ENCODE results near the gene PRKAR1B. TPM values are rescaled to one million over a fixed set of nuclear protein-coding genes. Genes with fewer than 3 reads are reported as not detected.

Gene PRKAR1B
- total RNA-seq, 1 experiment from 2014 or later = 43.3 TPM

- Mint-ChIP-seq H3K9me3 (peaks cover 53 to 55% of the 10 kb centered on the region in 2 experiments), H3K27me3 (ENCODE audit: low read depth) (peaks cover 1% of the 10 kb centered on the region; the same call in 1 of the 2 replicates)
- peaks cover 21% of the 10 kb centered on the region; the same call in 1 of the 2 replicates for H3K79me2 ChIP-seq (ENCODE audit: insufficient read depth, low read length)
Measured at GRCh38 chr7:723541-723940, 3.5 kb downstream of the PRKAR1B start.

More at GRCh38 chr7:723541-723940, 3.5 kb downstream of the PRKAR1B start:
- no peak overlapping the region for H2BK120ac ChIP-seq (ENCODE audit: low read depth, low read length, poor library complexity, severe bottlenecking)
- H3T11ph ChIP-seq (ENCODE audit: low read length) = no peak overlapping the region
- H2AFZ ChIP-seq (ENCODE audit: low read length) = no peak overlapping the region
- peaks cover 9% of the 10 kb centered on the region for H3K23me2 ChIP-seq (ENCODE audit: insufficient read length, low read depth, low read length, poor library complexity, severe bottlenecking)
- no peak overlapping the region for H4K8ac ChIP-seq (replicated peaks; ENCODE audit: insufficient read length, low read depth, low read length)
- H3K4me1 ChIP-seq (ENCODE audit: insufficient read depth, low read length) = no peaks in the 10 kb centered on the region; the same call in 1 of the 2 replicates
- no peak overlapping the region for H3K4me2 ChIP-seq (ENCODE audit: insufficient read depth, insufficient read length, low read length)
- H2BK12ac ChIP-seq (ENCODE audit: insufficient read length, low read depth, low read length) = no peak overlapping the region
- no CpG with 5 or more reads among the region's 9 CpGs for WGBS (ENCODE audit: extremely low coverage, insufficient read length, low lambda C conversion rate)
- no peaks in the 10 kb centered on the region for H3K27me3 ChIP-seq (ENCODE audit: insufficient read depth, low read length)
- H2BK20ac ChIP-seq (ENCODE audit: low read depth, low read length, poor library complexity, severe bottlenecking) = no peak overlapping the region
- no peak overlapping the region for H2BK15ac ChIP-seq (ENCODE audit: low read depth, low read length)
- no peaks in the 10 kb centered on the region for H4K20me1 ChIP-seq (ENCODE audit: control insufficient read depth, insufficient read depth, insufficient read length)
- H3K27ac Mint-ChIP-seq = no peak overlapping the region
- peaks cover 60 to 74% (median 62%) of the 10 kb centered on the region in 3 experiments for H3K36me3 Mint-ChIP-seq (ENCODE audit: insufficient read depth in 1 of 3, low read depth in 3 of 3)
- H3K18ac ChIP-seq (ENCODE audit: insufficient read length, low read depth, low read length) = no peak overlapping the region
- peaks cover 14 to 17% of the 10 kb centered on the region in 2 experiments for H3K4me1 Mint-ChIP-seq
- no peak overlapping the region for H3K9ac ChIP-seq (ENCODE audit: extremely low read depth, insufficient read length, low read length)
- H4K91ac ChIP-seq (ENCODE audit: insufficient read length, low read depth, low read length) = no peak overlapping the region
- H2BK5ac ChIP-seq (ENCODE audit: insufficient read length, low read length) = no peak overlapping the region
- no peak overlapping the region for H3K14ac ChIP-seq (ENCODE audit: insufficient read depth, low read length)
- no peak for DNase-seq
- no peaks in the 10 kb centered on the region for H3K9me3 ChIP-seq (ENCODE audit: control insufficient read depth, low read depth, low read length)
- no peak overlapping the region for H3K4ac ChIP-seq (ENCODE audit: low read depth, low read length)
- TF ChIP-seq, protein P1, sequence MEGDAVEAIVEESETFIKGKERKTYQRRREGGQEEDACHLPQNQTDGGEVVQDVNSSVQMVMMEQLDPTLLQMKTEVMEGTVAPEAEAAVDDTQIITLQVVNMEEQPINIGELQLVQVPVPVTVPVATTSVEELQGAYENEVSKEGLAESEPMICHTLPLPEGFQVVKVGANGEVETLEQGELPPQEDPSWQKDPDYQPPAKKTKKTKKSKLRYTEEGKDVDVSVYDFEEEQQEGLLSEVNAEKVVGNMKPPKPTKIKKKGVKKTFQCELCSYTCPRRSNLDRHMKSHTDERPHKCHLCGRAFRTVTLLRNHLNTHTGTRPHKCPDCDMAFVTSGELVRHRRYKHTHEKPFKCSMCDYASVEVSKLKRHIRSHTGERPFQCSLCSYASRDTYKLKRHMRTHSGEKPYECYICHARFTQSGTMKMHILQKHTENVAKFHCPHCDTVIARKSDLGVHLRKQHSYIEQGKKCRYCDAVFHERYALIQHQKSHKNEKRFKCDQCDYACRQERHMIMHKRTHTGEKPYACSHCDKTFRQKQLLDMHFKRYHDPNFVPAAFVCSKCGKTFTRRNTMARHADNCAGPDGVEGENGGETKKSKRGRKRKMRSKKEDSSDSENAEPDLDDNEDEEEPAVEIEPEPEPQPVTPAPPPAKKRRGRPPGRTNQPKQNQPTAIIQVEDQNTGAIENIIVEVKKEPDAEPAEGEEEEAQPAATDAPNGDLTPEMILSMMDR (conservative IDR thresholded peaks at IDR 0.05) = no peak
- H3K27ac ChIP-seq (ENCODE audit: insufficient read length, low read depth, low read length) = no peak overlapping the region
- no peak overlapping the region for H4K5ac ChIP-seq (ENCODE audit: insufficient read length, low read depth, low read length)
- no peak overlapping the region for H3K23ac ChIP-seq (ENCODE audit: insufficient read length, low read depth, low read length)
- no peak overlapping the region for H3K4me3 Mint-ChIP-seq
- H2AK5ac ChIP-seq (ENCODE audit: insufficient read length, low read length) = no peak overlapping the region
- H3K56ac ChIP-seq (ENCODE audit: insufficient read length, low read depth, low read length) = no peak overlapping the region
- H3K79me1 ChIP-seq (ENCODE audit: insufficient read depth, low read depth, low read length, poor library complexity, severe bottlenecking) = no peaks in the 10 kb centered on the region
